Adrenal gland (tissue), 12 donors: ENCODE results near the gene PTPRH. TPM values are rescaled to one million over a fixed set of nuclear protein-coding genes. Genes with fewer than 3 reads are reported as not detected.
A peak's percentile ranks its signal among the peaks of the same experiment; 100 is the strongest.

Experiments
- DNase-seq, 7 donors: peaks; one replicate each; pipeline ENCODE4 v3.0.0-alpha.2; 2019 to 2020
- H3K27ac ChIP-seq, 5 donors: fragments of 200-600 bp; sonication (generic) in 4 of 5; 1 replicate in 3 of 5; 2 replicates in 2 of 5; pipeline versions ENCODE4 v1.5.1 to v1.8.0; 2016 to 2020; ENCODE audit warnings: mild to moderate bottlenecking in 1 of 5
- H3K27me3 ChIP-seq: fragments of 200-600 bp; 2 replicates; pipeline ENCODE4 v1.8.0; 2021
- H3K36me3 ChIP-seq, 2 donors: fragments of 200-600 bp; replicated peaks in 1 of 2; 1 replicate in 1 of 2; 2 replicates in 1 of 2; pipeline versions ENCODE4 v1.5.1 to v1.8.0; 2018 to 2022
- H3K4me1 ChIP-seq, 2 donors: fragments of 200-600 bp; replicated peaks in 1 of 2; 1 replicate in 1 of 2; 2 replicates in 1 of 2; pipeline versions ENCODE4 v1.5.1 to v1.8.0; 2018 to 2021
- H3K4me3 ChIP-seq, 4 donors: fragments of 200-600 bp; sonication (generic) in 3 of 4; one replicate each; pipeline ENCODE4 v1.5.1; 2016 to 2018
- H3K9me3 ChIP-seq, 3 donors: fragments of 200-600 bp; sonication (generic) in 1 of 3; replicated peaks in 1 of 3; 1 replicate in 2 of 3; 2 replicates in 1 of 3; pipeline versions ENCODE4 v1.5.1 to v1.8.0; 2016 to 2021
- POLR2A ChIP-seq, 2 donors: fragments of 450-650 bp; IDR thresholded peaks; one replicate each; pipeline ENCODE4 v1.6.1; 2017; ENCODE audit warnings: antibody characterized with exemption in 2 of 2, mild to moderate bottlenecking in 2 of 2, moderate library complexity in 1 of 2
- WGBS, 4 donors: extraction: QIAGEN DNeasy Blood & Tissue Kit in 2 of 4; methylation state at CpG; one replicate each; pipeline versions ENCODE4 v1.1.5 to v1.1.7; 2013 to 2017; 5-methylcytosine and 5-hydroxymethylcytosine counted together
- intact Hi-C, 2 donors: fragments of 100-400 bp; cut with DNase I; formaldehyde crosslinking; loops; one replicate each; pipeline versions ENCODE4 v1.14.1 to v1.15.0; 2022 to 2023
- polyA plus RNA-seq, 3 donors: library from polyadenylated mRNA; stranded (reverse); fragments of 200-250 nt in 2 of 3; fragments of 350-450 nt in 1 of 3; fragmentation: Illumina TruSeq in 1 of 3; extraction: RNeasy Lipid Tissue Mini Kit (QIAGEN cat#74804) in 1 of 3; gene quantifications; one replicate each; pipeline ENCODE4 v1.2.3, GENCODE V29; 2013 to 2014
- total RNA-seq, 9 donors: library from RNA; depleted of rRNA in 4 of 9; stranded (reverse); fragments of >200 nt in 4 of 9; fragments of 120-200 nt in 1 of 9; fragmentation: NEBNext Ultra II Directional in 1 of 9; extraction: Animal tissue kit (Norgen Biotek cat#: 25700) in 1 of 9; gene quantifications; one replicate each; pipeline versions ENCODE4 v1.1.0 to v1.2.4, GENCODE V29; 2013 to 2023
- TF ChIP-seq, protein P1 (sequence below), 6 experiments: fragments of 450-650 bp in 4 of 6; fragments of 200-600 bp in 2 of 6; sonication (generic) in 1 of 6; IDR thresholded peaks; 1 replicate in 5 of 6; 2 replicates in 1 of 6; pipeline versions ENCODE4 v1.5.1 to v1.8.0; 2016 to 2021; ENCODE audit warnings: antibody characterized with exemption in 6 of 6, mild to moderate bottlenecking in 2 of 6, moderate library complexity in 1 of 6
- donor health status: healthy with polysubstance abuse.
- donor health status: Bipolar disorder and iron deficiency.
- donor health status: DM: yes; HTN: yes; CAD: no.
- donor health status: DM: no; HTN: no; CAD: no.
- donor health status: DM: no; HTN: no; CAD: no.
- donor health status: DM: yes; HTN: yes; CAD: no.

Gene PTPRH
- total and polyA plus RNA-seq, 12 donors: 30.1 to 159 (median 52.9) TPM

DNA sequence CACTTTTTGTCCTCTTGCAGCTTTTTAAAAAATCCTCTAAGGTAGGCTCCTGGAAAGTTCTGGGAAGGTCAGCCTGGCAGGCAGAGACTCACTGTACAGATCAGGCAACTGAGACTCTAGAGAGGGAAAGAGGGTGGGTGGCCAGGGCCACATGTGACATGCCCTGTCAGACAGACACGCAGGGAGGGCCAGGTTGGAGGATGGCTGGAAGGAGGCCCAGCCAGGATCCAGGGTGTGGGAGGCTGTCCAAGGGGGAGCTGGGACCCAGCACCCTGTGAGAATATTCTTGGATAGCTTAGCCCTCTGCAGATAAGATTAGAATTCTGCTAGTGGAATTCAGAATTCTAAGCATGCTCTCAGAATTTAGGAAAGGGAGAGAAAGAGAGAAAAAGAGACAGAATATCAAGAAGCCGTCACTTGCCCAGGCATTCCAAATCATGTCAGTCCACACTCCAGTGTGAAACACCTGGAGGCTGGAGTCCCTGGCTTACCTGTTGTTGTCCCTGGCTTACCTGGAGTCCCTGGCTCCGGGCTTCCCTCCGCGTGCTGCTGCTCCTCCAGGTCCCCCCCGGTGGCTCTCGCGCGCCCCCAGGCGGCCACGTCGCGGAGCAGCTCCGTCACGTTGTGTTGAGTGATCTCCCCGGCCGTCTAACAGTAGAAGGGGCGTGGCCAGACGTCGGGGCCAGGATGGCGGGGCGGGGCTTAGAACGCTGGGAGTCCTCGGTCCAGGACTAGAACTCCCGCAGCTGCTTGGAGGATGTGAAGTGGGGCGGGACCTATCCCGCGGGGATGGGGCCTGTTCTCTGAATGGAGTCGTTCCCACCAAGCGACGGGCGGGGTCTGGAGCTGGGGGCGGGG lies 48.9 kb downstream of the PTPRH start:
- Histone ChIP-seq H3K4me1 (peaks cover 0 to 4% of the 10 kb centered on the region in 2 donors), H3K27ac (no peak overlapping the region), H3K4me3 (no peak overlapping the region), H3K36me3 (no peaks in the 10 kb centered on the region), H3K27me3 (peaks cover 29% of the 10 kb centered on the region), H3K9me3 (no peaks in the 10 kb centered on the region)
- 4 to 21% (median 8%) methylated on average over 4 to 33 of the region's 33 CpGs for WGBS, 4 donors
- peak; percentile 84 to 95 (median 89) for DNase-seq
- intact Hi-C loops: no loop called here
- TF ChIP-seq, protein P1, sequence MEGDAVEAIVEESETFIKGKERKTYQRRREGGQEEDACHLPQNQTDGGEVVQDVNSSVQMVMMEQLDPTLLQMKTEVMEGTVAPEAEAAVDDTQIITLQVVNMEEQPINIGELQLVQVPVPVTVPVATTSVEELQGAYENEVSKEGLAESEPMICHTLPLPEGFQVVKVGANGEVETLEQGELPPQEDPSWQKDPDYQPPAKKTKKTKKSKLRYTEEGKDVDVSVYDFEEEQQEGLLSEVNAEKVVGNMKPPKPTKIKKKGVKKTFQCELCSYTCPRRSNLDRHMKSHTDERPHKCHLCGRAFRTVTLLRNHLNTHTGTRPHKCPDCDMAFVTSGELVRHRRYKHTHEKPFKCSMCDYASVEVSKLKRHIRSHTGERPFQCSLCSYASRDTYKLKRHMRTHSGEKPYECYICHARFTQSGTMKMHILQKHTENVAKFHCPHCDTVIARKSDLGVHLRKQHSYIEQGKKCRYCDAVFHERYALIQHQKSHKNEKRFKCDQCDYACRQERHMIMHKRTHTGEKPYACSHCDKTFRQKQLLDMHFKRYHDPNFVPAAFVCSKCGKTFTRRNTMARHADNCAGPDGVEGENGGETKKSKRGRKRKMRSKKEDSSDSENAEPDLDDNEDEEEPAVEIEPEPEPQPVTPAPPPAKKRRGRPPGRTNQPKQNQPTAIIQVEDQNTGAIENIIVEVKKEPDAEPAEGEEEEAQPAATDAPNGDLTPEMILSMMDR (IDR thresholded peaks at IDR 0.05): peak; percentile 69 to 88 (median 74)
- TF ChIP-seq POLR2A (IDR thresholded peaks at IDR 0.05): no peak

DNA sequence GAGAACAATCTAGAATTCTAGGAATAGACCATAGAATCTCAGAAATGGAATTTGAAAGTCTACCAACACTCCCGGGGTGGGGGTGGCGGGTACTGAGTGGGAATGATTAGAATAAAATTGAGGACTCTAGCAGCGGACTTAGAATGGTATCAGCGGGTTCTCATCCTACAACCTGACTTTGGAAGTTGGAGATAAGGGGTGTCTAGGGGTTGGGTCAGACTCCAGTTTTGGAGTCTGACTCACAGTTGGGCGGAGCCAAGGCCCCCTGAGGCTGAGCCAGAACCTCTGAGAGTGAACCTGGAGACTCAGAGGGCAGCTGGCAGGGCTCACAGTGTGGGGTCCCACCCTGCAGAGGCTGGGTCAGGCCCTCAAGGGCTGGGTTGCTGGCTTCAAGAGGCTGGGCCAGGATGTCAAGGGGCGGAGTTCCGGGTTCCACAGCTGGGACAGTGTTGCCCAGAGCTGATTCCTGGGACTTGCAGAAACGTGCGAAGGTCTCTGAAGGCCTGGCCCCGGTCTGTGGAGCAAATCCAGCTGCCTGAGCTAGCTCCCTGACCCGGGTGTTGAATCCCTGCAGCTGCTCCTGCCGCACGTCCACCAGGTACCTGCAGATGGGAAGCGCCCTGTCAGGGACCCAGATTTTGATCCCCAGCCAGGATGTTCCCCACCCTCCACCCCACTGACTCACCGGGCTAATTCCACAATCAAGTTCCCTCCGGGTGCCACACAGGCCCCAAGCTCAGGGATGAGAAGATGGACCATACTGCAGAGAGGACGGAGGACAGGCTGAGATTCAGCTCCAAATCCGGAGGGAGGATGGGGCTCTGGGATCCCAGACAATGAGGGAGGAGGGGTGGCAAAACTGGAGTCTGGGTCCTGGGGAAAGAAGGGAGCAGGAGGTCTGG lies 50.2 kb downstream of the PTPRH start:
- intact Hi-C loops: no loop called here
- 61 to 66% (median 65%) methylated on average over 8 to 18 of the region's 18 CpGs for WGBS, 4 donors
- TF ChIP-seq, protein P1 (IDR thresholded peaks at IDR 0.05): no peak
- no peak for TF ChIP-seq POLR2A (IDR thresholded peaks at IDR 0.05)
- Histone ChIP-seq H3K27me3 (peaks cover 29% of the 10 kb centered on the region), H3K9me3 (no peaks in the 10 kb centered on the region), H3K4me1 (peaks cover 0 to 4% of the 10 kb centered on the region in 2 donors), H3K27ac (peak overlapping the region in 2 of 5 donors; percentile 44 to 47), H3K36me3 (no peaks in the 10 kb centered on the region), H3K4me3 (no peak overlapping the region)
- peak in 4 of 7 donors; percentile 45 to 77 (median 64) for DNase-seq

DNA sequence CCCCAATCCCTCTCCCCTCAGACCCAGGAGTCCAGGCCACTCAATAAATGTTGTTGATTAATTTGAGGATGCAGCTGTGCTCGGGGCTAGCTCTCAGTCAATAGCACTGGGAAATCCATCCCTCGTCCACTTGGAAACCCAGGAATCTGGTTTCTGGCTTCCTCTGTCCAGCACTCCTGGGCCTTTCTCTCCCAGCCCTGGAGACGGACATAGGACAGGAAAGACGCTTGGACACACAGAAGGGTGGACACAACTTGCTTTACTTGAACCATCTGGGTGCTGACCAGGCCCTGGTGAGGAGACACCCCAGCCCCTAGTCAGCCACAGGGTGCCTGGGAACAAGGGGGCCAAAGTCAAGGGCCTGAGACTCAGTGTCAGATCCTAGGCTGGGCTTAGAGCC lies 50.9 kb downstream of the PTPRH start:
- Histone ChIP-seq H3K36me3 (no peaks in the 10 kb centered on the region), H3K4me3 (no peak overlapping the region), H3K4me1 (peaks cover 0 to 4% of the 10 kb centered on the region in 2 donors), H3K9me3 (no peaks in the 10 kb centered on the region), H3K27ac (peak overlapping the region in 2 of 5 donors; percentile 13 to 47), H3K27me3 (peaks cover 29% of the 10 kb centered on the region)
- no peak for DNase-seq
- 71 to 95% (median 79%) methylated on average over 3 to 4 of the region's 4 CpGs for WGBS, 4 donors
- TF ChIP-seq, protein P1 (IDR thresholded peaks at IDR 0.05): no peak
- TF ChIP-seq POLR2A (IDR thresholded peaks at IDR 0.05): no peak
- intact Hi-C loops: no loop called here
